Activated CD8-positive, alpha-beta T cell treated with anti-CD3 and anti-CD28 coated beads, Interleukin-2, amount 10 ng/mL, durations not matched to agents 7 days and 5 days (primary cell): ENCODE measurements around the gene BPI. TPM values are rescaled to one million over a fixed set of nuclear protein-coding genes. Genes with fewer than 3 reads are reported as not detected.

Experiments
- ATAC-seq: fragments of 150-1000 bp; cut with Tn5 transposase; one replicate; pipeline ENCODE4 v1.10.0; 2021; ENCODE audit warnings: moderate library complexity
- CTCF ChIA-PET: fragments of 350-600 bp; sonication (Branson Sonifier 250); formaldehyde crosslinking; loops from one replicate; lab custom pipeline; 2021; ENCODE audit warnings: antibody characterized with exemption; lab: Charles Lee
- POLR2A ChIA-PET: fragments of 350-600 bp; sonication (Branson Sonifier 250); formaldehyde crosslinking; loops from one replicate; lab custom pipeline; 2021; ENCODE audit warnings: antibody characterized with exemption; lab: Charles Lee
- DNase-seq: peaks from one replicate; pipeline ENCODE4 v3.0.0-alpha.2; 2020
- H3K27ac Mint-ChIP-seq: one replicate; pipeline ENCODE4 v1.8.0; 2021; ENCODE audit warnings: mild to moderate bottlenecking, mixed read lengths
- H3K27me3 Mint-ChIP-seq: one replicate; pipeline ENCODE4 v1.8.0; 2021; ENCODE audit warnings: low read depth, mixed read lengths
- H3K36me3 Mint-ChIP-seq: one replicate; pipeline ENCODE4 v1.8.0; 2021; ENCODE audit warnings: low read depth, mixed read lengths
- H3K4me1 Mint-ChIP-seq: one replicate; pipeline ENCODE4 v1.8.0; 2021; ENCODE audit warnings: low read depth, mixed read lengths
- H3K4me3 Mint-ChIP-seq: one replicate; pipeline ENCODE4 v1.8.0; 2021; ENCODE audit warnings: mild to moderate bottlenecking, mixed read lengths
- H3K9me3 Mint-ChIP-seq: one replicate; pipeline ENCODE4 v1.8.0; 2022; ENCODE audit warnings: mixed read lengths; ENCODE audit not compliant: insufficient read depth
- total RNA-seq, 2 experiments: library from RNA; stranded (reverse); gene quantifications; one replicate each; pipeline ENCODE4 v1.2.3, GENCODE V29; 2021

Gene BPI
- total RNA-seq, 2 experiments from 2014 or later = not detected

- POLR2A ChIA-PET = no interaction called here
- no peak overlapping the region for H3K4me3 Mint-ChIP-seq
- CTCF ChIA-PET = interaction anchor here (0.7 kb wide), 1 partner anchor 22 kb away, joined by 3 read pairs; no protein-coding TSS in a partner anchor
- DNase-seq = no peak
- peaks cover 2% of the 10 kb centered on the region for H3K27me3 Mint-ChIP-seq
- ATAC-seq = no peak
- H3K9me3 Mint-ChIP-seq = peaks cover 5% of the 10 kb centered on the region
- H3K36me3 Mint-ChIP-seq = no peaks in the 10 kb centered on the region
- no peaks in the 10 kb centered on the region for H3K4me1 Mint-ChIP-seq
- H3K27ac Mint-ChIP-seq = no peak overlapping the region
These were observed 38.3 kb downstream of the BPI start for GRCh38 chr20:38342216-38342615.

GRCh38 chr20:38342713-38343310, 38.9 kb downstream of the BPI start:
- DNase-seq = no peak
- no peak for ATAC-seq
- Mint-ChIP-seq H3K36me3 (no peaks in the 10 kb centered on the region), H3K9me3 (no peaks in the 10 kb centered on the region), H3K27ac (no peak overlapping the region), H3K4me3 (no peak overlapping the region), H3K27me3 (peaks cover 2% of the 10 kb centered on the region), H3K4me1 (no peaks in the 10 kb centered on the region)
- CTCF ChIA-PET = no interaction called here
- POLR2A ChIA-PET = no interaction called here

- no peak for ATAC-seq
- CTCF ChIA-PET = no interaction called here
- POLR2A ChIA-PET = no interaction called here
These were observed 39.6 kb downstream of the BPI start for GRCh38 chr20:38343311-38344106.

GRCh38 chr20:38344107-38344701, 40.2 kb downstream of the BPI start:
- Mint-ChIP-seq H3K27ac (no peak overlapping the region), H3K27me3 (peaks cover 2% of the 10 kb centered on the region), H3K36me3 (no peaks in the 10 kb centered on the region), H3K4me3 (no peak overlapping the region), H3K4me1 (no peaks in the 10 kb centered on the region), H3K9me3 (no peaks in the 10 kb centered on the region)
- ChIA-PET POLR2A (no interaction called here), CTCF (no interaction called here)
- no peak for ATAC-seq
- no peak for DNase-seq

More at GRCh38 chr20:38343311-38344106, 39.6 kb downstream of the BPI start:
- no peak overlapping the region for H3K4me3 Mint-ChIP-seq
- H3K27ac Mint-ChIP-seq = no peak overlapping the region
- DNase-seq = no peak
- H3K4me1 Mint-ChIP-seq = no peaks in the 10 kb centered on the region
- H3K36me3 Mint-ChIP-seq = no peaks in the 10 kb centered on the region
- H3K9me3 Mint-ChIP-seq = no peaks in the 10 kb centered on the region
- H3K27me3 Mint-ChIP-seq = peaks cover 2% of the 10 kb centered on the region

GRCh38 chr20:38345643-38346042, 41.7 kb downstream of the BPI start:
- Mint-ChIP-seq H3K4me3 (no peak overlapping the region), H3K36me3 (no peaks in the 10 kb centered on the region), H3K27me3 (peaks cover 2% of the 10 kb centered on the region), H3K4me1 (no peaks in the 10 kb centered on the region), H3K27ac (no peak overlapping the region), H3K9me3 (no peaks in the 10 kb centered on the region)
- DNase-seq (no peak), ATAC-seq (no peak)
- ChIA-PET POLR2A (no interaction called here), CTCF (no interaction called here)

GRCh38 chr20:38346247-38346651, 42.3 kb downstream of the BPI start, which contains the start of gene LBP:
Gene LBP (plus strand): TSS chr20:38346482. CDS start chr20:38346517, 35 bp downstream.
- ChIA-PET CTCF (no interaction called here), POLR2A (no interaction called here)
- Mint-ChIP-seq H3K4me1 (no peaks in the 10 kb centered on the region), H3K36me3 (no peaks in the 10 kb centered on the region), H3K4me3 (no peak within 1 kb of the TSS), H3K9me3 (no peaks in the 10 kb centered on the region), H3K27ac (no peak within 1 kb of the TSS), H3K27me3 (no peaks in the 10 kb centered on the region)
- DNase-seq = no peak
- ATAC-seq = no peak

GRCh38 chr20:38346741-38347140, 42.8 kb downstream of the BPI start:
- CTCF ChIA-PET = no interaction called here

GRCh38 chr20:38349856-38350255, 45.9 kb downstream of the BPI start:
- H3K4me3 Mint-ChIP-seq = no peak overlapping the region
- no peaks in the 10 kb centered on the region for H3K27me3 Mint-ChIP-seq
- no peak overlapping the region for H3K27ac Mint-ChIP-seq
- ChIA-PET CTCF (no interaction called here), POLR2A (no interaction called here)
- no peaks in the 10 kb centered on the region for H3K4me1 Mint-ChIP-seq
- no peaks in the 10 kb centered on the region for H3K36me3 Mint-ChIP-seq
- DNase-seq = no peak
- H3K9me3 Mint-ChIP-seq = no peaks in the 10 kb centered on the region
- ATAC-seq = no peak

More at GRCh38 chr20:38346741-38347140, 42.8 kb downstream of the BPI start:
- H3K27me3 Mint-ChIP-seq = no peaks in the 10 kb centered on the region
- H3K4me1 Mint-ChIP-seq = no peaks in the 10 kb centered on the region
- H3K36me3 Mint-ChIP-seq = no peaks in the 10 kb centered on the region
- H3K9me3 Mint-ChIP-seq = no peaks in the 10 kb centered on the region
- POLR2A ChIA-PET = no interaction called here
- ATAC-seq (no peak), DNase-seq (no peak)
- H3K4me3 Mint-ChIP-seq = no peak overlapping the region
- H3K27ac Mint-ChIP-seq = no peak overlapping the region

GRCh38 chr20:38350879-38351775, 47.2 kb downstream of the BPI start:
- ATAC-seq (no peak), DNase-seq (no peak)
- Mint-ChIP-seq H3K9me3 (no peaks in the 10 kb centered on the region), H3K27me3 (no peaks in the 10 kb centered on the region), H3K4me1 (no peaks in the 10 kb centered on the region), H3K4me3 (no peak overlapping the region), H3K27ac (no peak overlapping the region), H3K36me3 (no peaks in the 10 kb centered on the region)
- CTCF ChIA-PET = no interaction called here
- POLR2A ChIA-PET = no interaction called here

GRCh38 chr20:38353316-38353715, 49.4 kb downstream of the BPI start:
- H3K27ac Mint-ChIP-seq = no peak overlapping the region
- ATAC-seq (no peak), DNase-seq (no peak)
- ChIA-PET CTCF (no interaction called here), POLR2A (no interaction called here)
- H3K27me3 Mint-ChIP-seq = no peaks in the 10 kb centered on the region
- H3K4me3 Mint-ChIP-seq = no peak overlapping the region
- no peaks in the 10 kb centered on the region for H3K9me3 Mint-ChIP-seq
- H3K4me1 Mint-ChIP-seq = peaks cover 11% of the 10 kb centered on the region
- no peaks in the 10 kb centered on the region for H3K36me3 Mint-ChIP-seq

- H3K4me3 Mint-ChIP-seq = no peak overlapping the region
- ChIA-PET POLR2A (no interaction called here), CTCF (no interaction called here)
- no peaks in the 10 kb centered on the region for H3K27me3 Mint-ChIP-seq
- no peak for ATAC-seq
- DNase-seq = no peak
- H3K36me3 Mint-ChIP-seq = no peaks in the 10 kb centered on the region
- H3K9me3 Mint-ChIP-seq = no peaks in the 10 kb centered on the region
- H3K4me1 Mint-ChIP-seq = peaks cover 11% of the 10 kb centered on the region
- H3K27ac Mint-ChIP-seq = no peak overlapping the region
These were observed 50.3 kb downstream of the BPI start for GRCh38 chr20:38354227-38354626.
